Upper lobe of left lung (tissue), 4 donors: ENCODE data around the gene PPCS.

Experiments used
- CTCF ChIP-seq, 6 experiments: fragments of 450-650 bp in 4 of 6; fragments of 200-600 bp in 2 of 6; sonication (generic) in 2 of 6; IDR thresholded peaks; one replicate each; pipeline ENCODE4 v1.5.1; 2016 to 2019; ENCODE audit warnings: antibody characterized with exemption in 6 of 6
- POLR2A ChIP-seq, 4 donors: fragments of 450-650 bp; IDR thresholded peaks; one replicate each; pipeline ENCODE4 v1.5.1; 2016 to 2017; ENCODE audit warnings: antibody characterized with exemption in 4 of 4, mild to moderate bottlenecking in 2 of 4
- POLR2AphosphoS5 ChIP-seq, 2 donors: sonication (generic); formaldehyde crosslinking; IDR thresholded peaks; one replicate each; pipeline ENCODE4 v1.5.1; 2017; ENCODE audit warnings: antibody characterized with exemption in 2 of 2

- TF ChIP-seq CTCF (IDR thresholded peaks at IDR 0.05) (no peak), POLR2AphosphoS5 (IDR thresholded peaks at IDR 0.05) (no peak), POLR2A (IDR thresholded peaks at IDR 0.05) (no peak)
Observed at GRCh38 chr1:42504535-42505128, 48.3 kb downstream of the PPCS start.
